Activated CD4-positive, alpha-beta T cell treated with anti-CD3 and anti-CD28 coated beads for 24 hours (primary cell): ENCODE results near the gene SULF2.

Experiments
- DNase-seq, 2 donors: peaks; one replicate each; pipeline ENCODE4 v3.0.0-alpha.2; 2020; ENCODE audit warnings: low read depth in 2 of 2

SULF2 gene

DNA sequence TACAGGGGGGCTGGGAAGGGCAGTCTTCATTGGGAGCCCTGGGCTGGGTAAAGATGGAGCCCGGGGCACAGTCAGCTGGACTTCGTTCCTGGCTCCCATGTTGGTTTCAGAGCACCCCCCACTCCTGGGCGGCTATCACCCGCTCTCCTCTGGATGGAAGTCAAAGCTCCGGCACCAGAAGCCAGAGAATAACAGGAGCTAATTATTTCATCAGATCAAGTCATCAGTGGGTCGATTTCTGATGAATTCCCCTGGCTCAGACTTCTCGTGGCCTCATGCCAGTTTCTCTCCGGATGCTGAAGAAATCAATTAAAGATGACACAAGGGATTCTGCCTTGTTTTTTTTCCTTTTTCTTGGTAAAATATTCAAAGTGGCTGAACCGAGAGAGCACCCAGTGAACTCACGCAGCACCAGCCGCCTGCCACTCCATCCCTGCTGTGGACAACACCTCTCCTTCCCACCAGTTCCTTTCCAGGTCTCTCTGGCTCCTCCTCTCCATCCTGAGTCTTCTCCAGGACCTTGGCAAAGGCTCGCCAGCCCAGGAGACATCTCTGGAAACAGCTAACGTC is 22.5 kb downstream of the SULF2 start:
- DNase-seq = no peak

DNA sequence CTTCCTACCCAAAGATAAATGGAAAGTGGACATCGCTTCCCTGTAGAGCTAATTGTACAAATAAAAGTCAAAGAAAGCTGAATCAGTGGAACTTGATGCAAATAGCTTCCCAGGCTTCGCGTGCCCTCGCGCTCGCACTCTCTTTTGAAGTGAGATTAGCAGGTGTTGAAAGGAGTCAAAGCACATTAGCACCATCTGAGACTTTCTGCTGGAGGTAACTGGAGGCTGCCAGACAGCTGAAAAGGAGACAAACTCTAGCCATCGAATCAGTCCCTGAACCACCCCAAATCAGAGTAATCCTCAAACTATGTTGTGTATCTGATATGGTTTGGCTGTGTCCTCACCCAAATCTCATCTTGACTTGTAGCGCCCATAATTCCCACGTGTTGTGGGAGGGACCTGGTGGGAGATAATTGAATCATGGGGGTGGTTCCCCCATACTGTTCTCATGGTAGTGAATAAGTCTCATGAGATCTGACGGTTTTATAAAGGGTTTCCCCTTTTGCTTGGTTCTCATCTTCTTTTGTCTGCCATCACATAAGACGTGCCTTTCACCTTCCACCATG is 23.7 kb downstream of the SULF2 start:
- DNase-seq = no peak

DNA sequence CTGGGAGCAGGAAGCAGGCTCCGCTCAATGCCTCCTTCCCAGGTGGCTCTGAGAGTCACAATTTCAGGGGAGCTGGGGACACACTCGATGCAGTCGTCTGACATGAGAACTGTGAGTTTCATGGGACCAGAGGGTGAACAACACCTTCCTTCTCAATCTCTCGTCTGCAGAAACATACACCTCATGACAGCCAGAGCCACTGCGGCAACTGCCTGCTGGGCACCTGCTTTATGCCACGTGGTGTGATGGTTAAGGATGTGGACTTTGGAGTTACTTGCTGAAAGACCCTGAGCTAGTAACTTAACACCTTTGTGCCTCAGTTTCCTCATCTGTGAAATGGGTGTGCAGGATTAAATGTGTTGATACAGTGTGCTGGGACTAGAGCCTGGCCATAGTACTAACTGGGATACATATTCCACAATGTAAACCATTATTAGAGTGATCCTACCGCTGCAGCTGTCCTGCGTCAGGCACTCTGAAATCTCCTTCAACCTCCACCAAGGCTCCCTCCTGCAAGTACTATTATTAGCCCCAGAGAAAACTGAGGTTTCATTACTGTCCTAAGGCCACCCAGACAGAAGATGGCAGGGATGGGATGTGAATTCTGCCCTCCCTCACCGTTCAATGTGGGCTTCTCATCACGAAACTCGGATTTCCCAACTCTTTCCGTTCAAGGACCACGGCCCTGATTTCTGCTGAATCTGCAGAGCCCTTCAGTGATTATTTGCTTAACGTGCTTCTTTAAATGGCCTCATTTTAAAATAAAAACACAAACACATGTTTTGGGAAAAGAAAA is 24.4 kb downstream of the SULF2 start:
- no peak for DNase-seq

DNA sequence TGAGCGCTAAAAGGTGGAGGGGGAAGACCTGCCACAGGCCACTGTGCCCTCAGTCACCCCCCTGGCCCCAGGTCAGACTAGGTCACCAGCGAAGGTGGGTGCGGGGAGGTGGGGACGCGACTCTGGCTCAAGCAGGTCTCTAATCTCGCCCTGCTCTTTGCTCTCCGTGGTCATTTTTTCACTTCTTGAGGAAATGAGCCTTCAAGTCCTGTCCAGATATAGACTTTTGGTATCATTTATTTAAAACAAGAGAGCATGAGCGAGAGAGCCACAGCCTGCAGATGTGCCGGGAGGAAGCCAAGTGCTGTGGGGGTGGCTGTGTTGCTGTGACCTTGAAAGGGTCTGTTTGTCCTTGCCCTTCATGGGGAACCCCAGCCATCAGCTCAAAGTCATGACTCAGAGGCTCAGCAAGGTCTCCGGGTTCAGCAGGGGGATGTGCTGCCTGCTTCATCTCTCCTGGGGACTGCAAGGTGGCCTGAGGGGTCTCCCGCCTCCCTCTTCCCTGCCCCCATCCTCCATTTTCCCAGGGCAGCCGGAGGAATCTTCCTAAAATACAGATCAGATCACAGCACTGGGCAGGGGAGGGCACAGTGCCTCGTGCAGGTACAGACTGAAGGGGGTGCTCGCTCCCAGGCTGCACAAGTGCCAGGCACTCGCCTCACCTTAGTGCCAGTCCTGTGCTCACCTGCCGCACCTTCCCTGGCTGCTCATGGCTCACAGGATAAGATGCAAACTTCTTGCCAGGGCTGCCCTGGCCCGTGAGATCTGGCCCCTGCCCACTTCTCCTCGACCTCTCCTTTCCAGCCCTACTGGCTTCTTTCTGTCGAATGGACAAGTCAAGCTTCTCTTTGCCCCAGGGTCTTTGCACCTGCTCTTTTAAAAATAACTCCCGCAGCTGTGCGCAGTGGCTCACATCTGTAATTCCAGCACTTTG is 26.5 kb downstream of the SULF2 start:
- DNase-seq = no peak

DNA sequence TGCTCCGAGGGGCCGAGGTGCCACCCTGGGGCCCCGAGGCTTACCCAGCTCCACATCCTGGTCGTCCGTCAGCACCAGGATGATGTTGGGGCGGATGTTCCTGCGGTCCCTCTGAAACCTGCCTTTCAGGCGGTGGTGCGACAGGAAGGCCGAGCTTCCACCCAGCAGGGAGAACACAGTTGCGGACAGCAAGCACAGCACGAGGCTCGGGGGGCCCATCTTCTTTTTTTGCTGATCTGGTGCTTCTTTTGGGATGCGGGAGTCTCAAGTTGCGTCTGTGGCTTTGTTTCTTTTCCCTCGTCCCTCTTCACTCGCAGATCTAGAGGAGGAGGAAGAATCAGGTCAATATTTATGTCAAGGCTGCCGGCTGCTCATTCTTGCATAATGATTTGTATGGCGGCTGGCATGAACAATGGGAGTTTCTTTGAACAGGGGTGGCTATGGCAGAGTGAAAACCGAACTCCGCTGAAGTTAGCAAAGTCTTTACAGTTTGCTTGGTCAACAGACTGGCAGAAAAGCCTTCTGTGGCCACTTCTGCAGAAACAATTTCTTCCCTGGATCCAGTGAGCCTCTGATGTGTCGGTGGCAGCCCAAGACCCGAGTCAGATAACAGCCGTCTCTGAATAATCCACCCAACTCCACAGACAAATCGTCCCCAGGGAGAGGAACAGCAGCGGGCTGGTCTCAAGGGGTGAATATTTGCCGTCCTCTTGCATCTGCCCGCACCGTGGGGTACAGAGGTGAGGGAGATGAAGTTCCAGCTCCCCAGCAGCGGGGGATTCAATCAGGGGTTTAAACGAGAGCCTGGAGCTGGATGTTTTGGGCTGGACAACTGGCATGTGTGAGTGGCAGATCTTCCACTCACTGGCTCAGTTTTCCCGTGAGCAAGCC is 27.9 kb downstream of the SULF2 start:
- no peak for DNase-seq

DNA sequence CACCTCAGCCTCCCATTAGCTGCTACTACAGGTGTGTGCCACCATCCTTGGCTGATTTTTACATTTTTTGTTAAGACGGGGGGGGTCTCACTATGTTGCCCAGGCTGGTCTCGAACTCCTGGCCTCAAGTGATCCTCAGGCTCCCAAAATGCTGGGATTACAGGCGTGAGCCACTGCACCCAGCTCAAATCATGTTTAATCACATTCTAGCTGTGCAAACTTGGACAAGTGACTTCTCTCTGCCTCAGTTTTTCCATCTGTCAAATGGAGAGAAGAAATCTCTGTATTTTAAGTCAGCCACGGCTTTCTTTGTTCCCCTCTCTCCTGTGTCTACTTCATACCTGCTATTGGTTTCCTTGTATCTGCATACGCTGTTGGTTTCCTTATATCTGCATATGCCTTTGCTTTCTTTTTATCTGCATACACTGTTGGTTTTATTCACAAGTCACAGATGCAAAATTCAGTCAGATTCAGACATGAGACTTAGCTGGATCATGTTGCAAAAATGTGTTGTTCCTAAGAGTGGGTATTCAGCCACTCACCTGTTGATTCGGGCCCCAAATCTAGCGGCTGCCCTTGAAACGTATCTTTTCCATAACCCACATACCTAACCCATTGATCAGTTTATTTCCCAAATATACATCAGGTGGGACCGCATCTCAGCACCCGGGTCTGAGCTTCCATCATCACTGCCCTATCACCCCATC is 30.2 kb downstream of the SULF2 start:
- DNase-seq = no peak

DNA sequence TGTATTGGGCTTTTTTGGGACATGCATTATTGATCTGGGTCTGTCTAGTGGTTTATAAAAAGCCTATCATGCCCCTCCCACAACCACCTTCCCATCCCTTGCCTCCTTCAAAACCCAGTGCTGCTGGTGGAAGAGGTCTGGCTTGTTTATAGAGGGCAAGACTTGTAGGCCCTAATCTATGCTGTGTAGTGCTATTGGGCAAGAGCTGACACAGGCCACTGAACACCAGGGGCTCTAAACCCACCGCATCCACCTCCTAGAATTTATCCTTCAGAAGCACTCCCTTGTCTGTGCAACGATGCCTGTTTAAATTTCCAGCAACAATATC is 30.9 kb downstream of the SULF2 start:
- DNase-seq = no peak

DNA sequence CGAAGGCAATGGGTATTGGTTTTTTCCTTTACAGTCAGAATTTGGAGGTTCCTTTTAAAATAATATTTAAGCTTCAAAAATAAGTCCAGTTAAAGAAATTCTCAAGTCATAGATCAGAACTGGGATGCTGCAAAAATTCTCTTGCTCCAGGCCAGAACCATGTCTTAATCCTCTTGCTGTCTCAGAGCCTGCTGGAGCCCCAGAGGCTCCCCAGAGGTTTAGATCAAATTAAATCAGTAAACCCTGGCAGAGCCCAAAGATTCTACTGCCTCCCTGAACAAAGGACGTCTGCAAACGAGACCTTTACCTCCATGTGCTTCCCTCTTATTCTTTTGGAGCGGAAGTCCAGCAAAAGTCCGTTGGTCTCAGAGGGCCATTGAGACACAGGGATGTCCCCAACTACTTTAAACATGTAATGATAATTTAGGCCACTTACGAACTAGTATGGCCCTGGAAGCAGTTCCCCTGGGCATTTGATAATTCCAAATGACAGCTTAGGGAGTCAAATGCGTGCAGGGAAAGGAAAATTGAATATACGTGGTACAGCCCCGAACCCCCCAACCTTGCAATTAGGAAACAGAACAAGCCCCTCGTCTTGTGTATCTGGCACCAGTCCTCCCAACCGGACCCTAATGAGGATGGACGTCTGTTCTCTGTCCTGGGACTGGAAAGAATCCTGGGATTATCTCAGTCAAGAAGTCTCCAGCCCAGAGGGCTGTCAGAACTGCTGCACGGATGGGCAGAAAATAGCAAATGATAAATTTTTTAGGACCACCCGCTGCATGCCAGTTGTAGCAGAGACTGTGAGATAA is 31.5 kb downstream of the SULF2 start:
- no peak for DNase-seq

DNA sequence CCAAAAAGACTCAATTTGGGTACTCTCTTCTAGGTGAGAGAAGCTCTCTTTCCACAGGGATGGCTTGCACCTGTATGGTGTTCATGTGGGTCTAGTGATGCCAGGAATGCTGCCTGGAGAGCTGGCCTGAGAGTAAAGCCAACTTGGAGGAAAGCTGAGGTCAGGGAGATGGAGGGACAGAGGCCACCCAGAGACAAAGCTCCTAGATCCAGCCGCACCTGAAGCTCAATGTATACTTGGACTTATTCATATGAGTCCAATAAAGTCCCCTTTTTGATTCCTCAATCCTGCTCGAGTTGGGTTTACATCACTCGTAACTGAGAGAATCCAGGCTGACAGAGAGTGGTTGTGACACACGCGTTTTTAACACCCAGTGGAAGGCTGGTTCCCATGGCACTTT is 33.8 kb downstream of the SULF2 start:
- no peak for DNase-seq

DNA sequence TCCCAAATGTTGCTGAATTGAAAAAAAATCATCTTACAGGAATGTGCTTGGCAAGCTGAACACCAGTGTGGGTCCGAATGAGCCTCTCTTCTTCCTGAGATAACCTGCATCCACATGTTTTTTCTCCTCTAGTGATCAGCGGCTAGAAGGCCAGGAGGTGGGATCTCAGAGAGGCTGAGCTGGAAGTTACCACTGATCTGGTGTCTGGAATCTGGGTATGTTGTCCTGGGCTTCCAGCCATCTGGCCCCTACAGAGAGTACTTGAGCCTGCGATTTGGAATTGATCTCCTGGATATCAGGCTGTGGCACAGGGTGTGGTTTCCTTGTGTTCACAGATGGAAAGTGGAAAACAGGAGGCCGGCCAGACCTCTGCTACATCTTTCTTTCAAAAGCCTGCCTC is 35.9 kb downstream of the SULF2 start:
- no peak for DNase-seq

DNA sequence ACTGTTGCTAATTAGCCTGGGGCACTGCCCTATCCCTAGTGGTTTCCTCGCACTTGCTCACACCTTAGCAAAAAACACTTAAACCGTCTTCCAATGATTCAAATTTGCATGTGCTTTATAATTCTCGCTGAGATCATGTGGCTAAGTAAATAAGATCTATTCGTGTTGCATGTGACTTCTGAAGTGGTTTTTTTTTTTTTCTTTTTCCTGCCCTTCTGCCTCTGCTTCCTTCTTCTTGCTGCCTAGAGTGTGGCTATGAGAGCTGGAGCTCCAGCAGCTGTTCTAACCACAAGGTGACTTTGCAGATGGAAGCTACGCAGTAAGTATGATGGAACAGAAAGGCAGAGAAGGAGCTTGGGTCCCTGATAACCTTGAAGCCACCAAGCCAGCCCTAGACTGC is 36.5 kb downstream of the SULF2 start:
- DNase-seq = no peak

DNA sequence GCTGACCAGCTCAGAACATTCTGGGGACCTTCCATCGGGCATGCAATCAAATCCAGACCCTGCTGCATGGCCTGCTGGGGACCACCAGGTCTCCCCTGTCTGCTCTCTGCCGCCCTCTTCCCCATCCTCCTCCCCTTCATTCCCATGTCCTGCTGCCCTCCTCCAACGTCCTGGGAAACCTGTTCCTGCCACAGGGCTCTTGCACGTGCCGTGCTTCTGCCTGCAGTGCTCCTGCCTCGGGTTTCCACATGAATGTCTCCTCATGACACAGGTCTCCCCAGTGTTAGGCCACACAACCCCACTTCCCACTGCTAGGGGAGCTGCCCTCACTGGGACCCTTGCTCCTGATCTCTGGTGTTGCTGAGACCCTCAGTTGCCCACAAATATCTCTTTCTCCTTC is 37.2 kb downstream of the SULF2 start:
- DNase-seq = no peak

DNA sequence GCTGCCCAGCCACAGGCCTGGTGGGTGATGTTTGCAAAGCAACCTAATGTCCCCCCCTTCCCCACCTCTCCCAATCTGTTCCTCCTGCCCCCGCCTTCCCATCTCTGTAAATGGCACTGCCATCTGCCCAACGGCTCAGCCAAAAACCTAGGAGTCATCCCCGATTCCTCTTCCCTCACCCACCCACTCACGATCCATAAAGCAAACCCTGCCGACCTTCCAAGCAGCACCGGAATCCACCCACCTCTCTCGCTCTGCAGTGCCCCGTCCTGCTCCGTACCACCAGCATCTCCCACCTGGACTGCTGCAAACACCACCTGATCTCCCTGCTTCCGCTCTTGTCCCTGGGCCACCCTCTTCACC is 37.6 kb downstream of the SULF2 start:
- no peak for DNase-seq

DNA sequence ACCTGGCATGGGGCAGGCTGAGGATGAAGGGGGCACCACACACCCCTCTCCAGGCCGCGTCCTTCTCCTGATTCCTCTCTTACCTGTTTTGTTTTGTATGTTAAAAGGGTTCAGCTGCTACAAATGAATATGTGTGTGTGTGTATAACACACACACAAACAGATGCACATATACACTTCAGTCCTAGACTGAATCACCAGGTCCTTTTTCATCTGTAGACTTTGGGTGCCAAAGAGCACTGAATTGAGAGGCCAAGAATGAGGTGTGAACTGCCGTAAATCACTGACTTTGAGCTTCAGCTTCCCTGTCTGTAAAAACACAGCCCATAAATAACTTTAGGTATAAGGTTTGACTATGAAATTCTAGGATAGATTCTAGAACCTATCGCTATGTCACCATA is 40.5 kb downstream of the SULF2 start:
- DNase-seq = no peak

DNA sequence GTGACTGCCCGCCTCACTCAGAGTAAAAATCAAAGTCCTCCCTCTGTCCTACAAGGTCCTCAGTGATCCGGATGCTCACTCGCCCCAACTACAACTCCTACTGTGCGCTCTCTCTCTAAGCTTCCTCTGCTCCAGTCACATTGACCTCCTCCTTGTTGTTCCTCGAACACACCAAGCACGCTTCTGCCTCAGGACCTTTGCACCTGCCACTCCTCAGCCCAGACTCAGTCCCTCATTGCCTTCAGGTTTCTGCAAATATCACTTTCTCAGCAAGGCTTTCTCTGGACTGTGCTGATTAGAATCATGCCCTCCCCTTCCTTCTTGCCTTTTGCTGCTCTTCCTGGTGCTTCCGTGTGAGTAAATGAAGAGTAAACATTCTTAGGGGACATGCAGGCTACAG is 41.6 kb downstream of the SULF2 start:
- DNase-seq = no peak

DNA sequence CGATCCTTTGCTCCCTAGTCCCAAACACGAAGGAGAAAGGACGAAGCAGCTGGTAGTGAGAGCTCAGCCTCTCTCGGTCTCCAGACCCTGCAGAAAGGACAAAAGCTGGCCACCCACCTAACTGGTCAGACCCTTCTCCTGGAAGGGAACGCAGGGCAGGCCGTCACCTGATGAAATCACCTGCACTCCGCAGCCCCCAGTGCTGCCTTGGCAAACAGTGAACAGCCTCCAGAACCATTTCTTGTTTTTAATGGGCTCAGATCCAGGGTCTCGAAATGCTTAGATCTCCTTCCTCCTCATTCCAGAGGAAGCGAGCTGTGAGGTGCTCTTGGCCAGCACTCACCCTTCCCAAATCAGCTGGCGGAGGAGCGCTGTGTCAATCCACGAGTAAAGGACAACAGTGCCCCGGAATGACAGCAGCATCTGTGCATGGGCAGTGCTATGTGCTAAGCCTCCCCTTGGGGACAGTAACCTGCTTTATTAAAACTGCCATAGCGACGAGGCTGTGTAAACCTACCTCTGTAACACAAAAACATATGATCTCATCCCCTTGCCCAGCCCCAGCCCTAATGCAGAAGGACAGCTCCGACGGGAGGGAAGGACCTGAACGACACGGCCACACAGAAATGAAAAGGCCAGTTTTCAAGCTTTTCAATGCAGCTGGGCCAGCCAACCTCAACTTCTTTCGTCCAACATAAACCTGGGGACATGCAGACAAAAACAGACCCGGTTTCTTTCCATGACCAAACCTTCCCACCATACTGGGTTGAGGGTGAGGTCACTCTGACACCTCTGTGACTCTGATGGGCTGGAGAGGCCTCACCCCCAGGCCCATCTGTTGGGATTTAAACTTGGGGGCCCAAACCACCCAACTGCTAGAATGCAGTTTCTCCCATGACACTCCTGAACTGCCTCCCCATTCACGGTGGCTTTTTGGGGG is 43.3 kb downstream of the SULF2 start:
- DNase-seq = no peak

DNA sequence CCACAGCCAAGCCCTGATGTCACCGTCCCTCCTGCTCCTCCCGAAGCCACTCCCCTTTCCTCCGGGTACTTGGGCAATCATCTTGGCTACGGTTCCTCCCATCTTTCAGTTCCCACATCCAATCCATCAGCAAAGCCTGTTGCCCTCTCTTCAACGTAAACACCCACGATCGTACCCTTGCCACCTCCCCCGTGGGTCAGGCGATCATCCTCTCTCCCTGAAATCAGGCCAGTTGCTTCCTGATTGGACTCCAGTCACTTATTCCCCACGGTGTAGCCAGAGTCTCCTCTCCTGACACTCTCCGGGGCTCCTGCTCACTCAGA is 44.5 kb downstream of the SULF2 start:
- DNase-seq = no peak

DNA sequence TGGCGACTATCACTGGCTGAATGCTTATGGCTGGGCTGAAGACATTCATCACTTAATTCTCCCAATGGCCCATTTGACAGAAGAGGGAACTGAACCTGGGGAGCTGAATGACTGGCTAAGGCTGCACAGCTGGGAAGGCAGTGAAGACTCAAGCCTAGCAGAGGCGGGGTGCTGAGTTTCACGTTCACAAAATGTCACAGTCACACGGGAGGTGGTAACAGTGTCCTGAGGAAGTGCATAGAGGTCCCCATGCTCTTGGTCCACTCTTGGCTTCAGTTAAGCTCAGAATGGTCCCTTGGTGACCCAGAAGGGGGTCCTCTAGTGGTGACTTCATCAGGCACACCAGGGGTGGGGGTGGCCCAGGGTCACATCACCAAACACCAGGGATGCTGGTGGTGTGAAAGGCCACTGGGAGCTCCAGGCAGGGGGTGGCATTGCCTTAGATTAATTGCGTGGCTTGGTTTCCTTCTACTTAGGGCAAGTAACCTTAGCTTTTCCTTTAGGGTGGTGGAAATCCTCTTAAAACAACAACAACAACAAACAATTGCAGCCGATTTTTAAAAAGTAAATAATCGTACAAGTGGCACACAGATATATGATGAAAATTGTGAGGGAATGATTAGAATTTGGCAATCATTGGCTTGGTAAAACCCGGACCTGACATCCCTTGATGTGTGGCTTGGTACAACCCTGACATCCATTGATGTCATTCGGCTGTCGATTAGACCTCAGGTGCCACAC is 45.0 kb downstream of the SULF2 start:
- no peak for DNase-seq
